Measurements from ENCODE around the gene LARP7.

- no peak for TF ChIP-seq CTCF (conservative IDR thresholded peaks at IDR 0.05)
- TF ChIP-seq ZFX (IDR thresholded peaks at IDR 0.05): no peak
Measured at GRCh38 chr4:112702892-112703291, 65.9 kb downstream of the LARP7 start.

All from C4-2B (cell line).